Measurements from ENCODE around the gene GNG11. TPM values are rescaled to one million over a fixed set of nuclear protein-coding genes. Genes with fewer than 3 reads are reported as not detected.

Gene GNG11
- total RNA-seq, 2 experiments from 2014 or later, result not detected

DNA sequence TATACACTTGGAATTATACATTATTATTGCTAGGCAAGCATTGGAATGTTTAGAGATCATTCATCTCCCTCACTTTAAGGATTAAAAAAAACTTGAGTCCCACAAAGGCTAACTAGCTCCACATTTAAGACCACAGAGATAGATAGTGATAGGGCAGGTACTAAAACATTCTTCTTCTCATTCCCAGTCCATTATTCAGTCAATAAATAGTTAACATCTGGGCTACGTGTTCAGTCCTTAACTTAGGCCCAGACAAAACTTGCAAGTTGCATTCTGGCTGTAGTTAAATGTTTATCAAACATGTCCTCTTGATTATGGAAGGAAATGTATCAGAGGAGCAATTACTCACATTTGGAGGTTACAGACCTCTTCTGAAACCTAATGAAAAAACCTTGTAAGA lies 2.4 kb downstream of the GNG11 start:
- Mint-ChIP-seq H3K4me3 (no peak overlapping the region), H3K9me3 (no peaks in the 10 kb centered on the region), H3K27ac (no peak overlapping the region), H3K36me3 (ENCODE audit: low read depth) (no peaks in the 10 kb centered on the region), H3K27me3 (peaks cover 46% of the 10 kb centered on the region), H3K4me1 (ENCODE audit: low read depth) (no peaks in the 10 kb centered on the region)
- intact Hi-C loops (cut with DNase I, micrococcal nuclease), result no loop called here
- Histone ChIP-seq H3K4me1 (ENCODE audit: insufficient read depth, low read length) (peaks cover 9% of the 10 kb centered on the region), H3K36me3 (ENCODE audit: insufficient read depth, low read length) (no peaks in the 10 kb centered on the region), H3K9me3 (ENCODE audit: control insufficient read depth in 1 of 2, insufficient read depth in 1 of 2, low read length in 2 of 2) (peaks cover 0 to 4% of the 10 kb centered on the region in 2 experiments), H3K27me3 (ENCODE audit: control insufficient read depth in 1 of 2, insufficient read depth in 2 of 2, low read length in 2 of 2) (peaks cover 21 to 26% of the 10 kb centered on the region in 2 experiments), H3K4me3 (ENCODE audit: low read length) (no peak overlapping the region), H3K27ac (ENCODE audit: low read depth in 1 of 2, low read length in 2 of 2) (no peak overlapping the region)
- ATAC-seq (ENCODE audit: poor library complexity) (no peak), DNase-seq (no peak)
- TF ChIP-seq, protein P1, sequence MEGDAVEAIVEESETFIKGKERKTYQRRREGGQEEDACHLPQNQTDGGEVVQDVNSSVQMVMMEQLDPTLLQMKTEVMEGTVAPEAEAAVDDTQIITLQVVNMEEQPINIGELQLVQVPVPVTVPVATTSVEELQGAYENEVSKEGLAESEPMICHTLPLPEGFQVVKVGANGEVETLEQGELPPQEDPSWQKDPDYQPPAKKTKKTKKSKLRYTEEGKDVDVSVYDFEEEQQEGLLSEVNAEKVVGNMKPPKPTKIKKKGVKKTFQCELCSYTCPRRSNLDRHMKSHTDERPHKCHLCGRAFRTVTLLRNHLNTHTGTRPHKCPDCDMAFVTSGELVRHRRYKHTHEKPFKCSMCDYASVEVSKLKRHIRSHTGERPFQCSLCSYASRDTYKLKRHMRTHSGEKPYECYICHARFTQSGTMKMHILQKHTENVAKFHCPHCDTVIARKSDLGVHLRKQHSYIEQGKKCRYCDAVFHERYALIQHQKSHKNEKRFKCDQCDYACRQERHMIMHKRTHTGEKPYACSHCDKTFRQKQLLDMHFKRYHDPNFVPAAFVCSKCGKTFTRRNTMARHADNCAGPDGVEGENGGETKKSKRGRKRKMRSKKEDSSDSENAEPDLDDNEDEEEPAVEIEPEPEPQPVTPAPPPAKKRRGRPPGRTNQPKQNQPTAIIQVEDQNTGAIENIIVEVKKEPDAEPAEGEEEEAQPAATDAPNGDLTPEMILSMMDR (IDR thresholded peaks at IDR 0.05), result no peak
- POLR2A ChIA-PET, result no interaction called here
- CTCF ChIA-PET, result no interaction called here

DNA sequence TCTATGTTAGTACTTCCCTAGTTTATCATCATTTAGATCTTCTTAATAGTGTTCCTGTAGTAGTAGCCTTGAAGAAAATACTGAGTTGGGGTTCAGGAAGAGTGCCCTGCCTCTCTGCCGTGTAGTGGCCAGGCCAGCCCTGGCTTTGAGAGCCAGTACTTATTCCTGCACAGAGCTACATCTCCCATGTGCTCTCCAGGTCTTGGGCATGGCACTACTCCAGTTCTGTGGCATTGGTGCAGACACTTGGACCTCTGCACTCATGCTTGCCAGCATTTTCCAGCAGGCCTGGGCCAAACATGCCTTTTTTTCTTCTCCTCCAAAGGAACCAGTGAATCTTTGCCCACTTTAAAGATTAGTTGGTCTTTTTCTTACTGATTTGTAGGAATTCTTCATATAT lies 5.3 kb downstream of the GNG11 start:
- no peak overlapping the region for H3K27ac Mint-ChIP-seq
- no peak for DNase-seq
- TF ChIP-seq, protein P1 (IDR thresholded peaks at IDR 0.05), result no peak
- CTCF ChIA-PET, result no interaction called here
- intact Hi-C loops (cut with DNase I, micrococcal nuclease), result no loop called here
- no peaks in the 10 kb centered on the region for H3K9me3 Mint-ChIP-seq
- no peaks in the 10 kb centered on the region for H3K4me1 Mint-ChIP-seq (ENCODE audit: low read depth)
- POLR2A ChIA-PET, result no interaction called here
- H3K9me3 ChIP-seq (ENCODE audit: control insufficient read depth in 1 of 2, insufficient read depth in 1 of 2, low read length in 2 of 2), result no peaks in the 10 kb centered on the region
- no peak overlapping the region for H3K27ac ChIP-seq (ENCODE audit: low read depth in 1 of 2, low read length in 2 of 2)
- H3K4me1 ChIP-seq (ENCODE audit: insufficient read depth, low read length), result peaks cover 5% of the 10 kb centered on the region
- H3K27me3 ChIP-seq (ENCODE audit: control insufficient read depth in 1 of 2, insufficient read depth in 2 of 2, low read length in 2 of 2), result peaks cover 8 to 17% of the 10 kb centered on the region in 2 experiments
- H3K36me3 ChIP-seq (ENCODE audit: insufficient read depth, low read length), result no peaks in the 10 kb centered on the region
- H3K4me3 Mint-ChIP-seq, result no peak overlapping the region
- H3K36me3 Mint-ChIP-seq (ENCODE audit: low read depth), result no peaks in the 10 kb centered on the region
- peaks cover 43% of the 10 kb centered on the region for H3K27me3 Mint-ChIP-seq
- no peak overlapping the region for H3K4me3 ChIP-seq (ENCODE audit: low read length)
- ATAC-seq (ENCODE audit: poor library complexity), result no peak

DNA sequence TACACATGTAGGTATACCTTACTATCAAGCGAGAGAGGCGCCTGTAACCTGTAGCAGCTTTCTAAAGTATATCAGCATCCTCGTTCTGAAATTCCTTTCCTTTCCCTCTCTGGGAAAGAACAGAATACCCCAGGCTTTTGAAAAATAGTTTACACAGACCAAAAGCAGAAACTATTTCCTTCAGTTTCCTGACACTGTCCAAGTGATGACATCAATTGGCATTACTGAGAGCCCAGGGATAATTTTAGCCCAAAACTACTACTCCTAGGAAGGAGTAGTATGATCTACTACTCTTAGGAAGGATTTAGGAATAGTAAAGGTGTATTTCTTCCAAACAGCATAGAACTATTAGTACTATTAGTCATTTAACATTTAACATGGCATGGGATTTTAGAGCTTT lies 6.0 kb downstream of the GNG11 start:
- no peaks in the 10 kb centered on the region for H3K36me3 ChIP-seq (ENCODE audit: insufficient read depth, low read length)
- no peaks in the 10 kb centered on the region for H3K9me3 Mint-ChIP-seq
- no peak overlapping the region for H3K27ac ChIP-seq (ENCODE audit: low read depth in 1 of 2, low read length in 2 of 2)
- no peak overlapping the region for H3K4me3 Mint-ChIP-seq
- H3K9me3 ChIP-seq (ENCODE audit: control insufficient read depth in 1 of 2, insufficient read depth in 1 of 2, low read length in 2 of 2), result no peaks in the 10 kb centered on the region
- no peak overlapping the region for H3K4me3 ChIP-seq (ENCODE audit: low read length)
- no peaks in the 10 kb centered on the region for H3K4me1 Mint-ChIP-seq (ENCODE audit: low read depth)
- H3K27ac Mint-ChIP-seq, result no peak overlapping the region
- CTCF ChIA-PET, result no interaction called here
- peaks cover 38% of the 10 kb centered on the region for H3K27me3 Mint-ChIP-seq
- TF ChIP-seq, protein P1 (IDR thresholded peaks at IDR 0.05), result no peak
- POLR2A ChIA-PET, result no interaction called here
- no peaks in the 10 kb centered on the region for H3K4me1 ChIP-seq (ENCODE audit: insufficient read depth, low read length)
- no peaks in the 10 kb centered on the region for H3K36me3 Mint-ChIP-seq (ENCODE audit: low read depth)
- ATAC-seq (ENCODE audit: poor library complexity) (no peak), DNase-seq (no peak)
- H3K27me3 ChIP-seq (ENCODE audit: control insufficient read depth in 1 of 2, insufficient read depth in 2 of 2, low read length in 2 of 2), result peaks cover 3 to 9% of the 10 kb centered on the region in 2 experiments
- intact Hi-C loops (cut with DNase I, micrococcal nuclease), result no loop called here

Data from CD4-positive, alpha-beta T cell (primary cell).